GM13976 (cell line): ENCODE measurements around the gene COMT.

Source experiments
- DNase-seq: peaks from one replicate; pipeline ENCODE4 v3.0.0; 2012; ENCODE audit warnings: low spot score
- in situ Hi-C: fragments of 300-500 bp; cut with MboI; formaldehyde crosslinking; loops from one replicate; pipeline ENCODE4 v1.12.0; 2022; ENCODE audit warnings: low sequenced_read_pairs, mixed read lengths, inconsistent platforms; ENCODE audit not compliant: unreplicated experiment
- TF ChIP-seq, protein P1 (sequence below): IDR thresholded peaks from 2 replicates; pipeline ENCODE4 v1.5.1; 2012; ENCODE audit warnings: borderline replicate concordance, mild to moderate bottlenecking; ENCODE audit not compliant: insufficient read depth; ENCODE audit errors: extremely low read depth, missing control alignments, control extremely low read depth

COMT gene

DNA sequence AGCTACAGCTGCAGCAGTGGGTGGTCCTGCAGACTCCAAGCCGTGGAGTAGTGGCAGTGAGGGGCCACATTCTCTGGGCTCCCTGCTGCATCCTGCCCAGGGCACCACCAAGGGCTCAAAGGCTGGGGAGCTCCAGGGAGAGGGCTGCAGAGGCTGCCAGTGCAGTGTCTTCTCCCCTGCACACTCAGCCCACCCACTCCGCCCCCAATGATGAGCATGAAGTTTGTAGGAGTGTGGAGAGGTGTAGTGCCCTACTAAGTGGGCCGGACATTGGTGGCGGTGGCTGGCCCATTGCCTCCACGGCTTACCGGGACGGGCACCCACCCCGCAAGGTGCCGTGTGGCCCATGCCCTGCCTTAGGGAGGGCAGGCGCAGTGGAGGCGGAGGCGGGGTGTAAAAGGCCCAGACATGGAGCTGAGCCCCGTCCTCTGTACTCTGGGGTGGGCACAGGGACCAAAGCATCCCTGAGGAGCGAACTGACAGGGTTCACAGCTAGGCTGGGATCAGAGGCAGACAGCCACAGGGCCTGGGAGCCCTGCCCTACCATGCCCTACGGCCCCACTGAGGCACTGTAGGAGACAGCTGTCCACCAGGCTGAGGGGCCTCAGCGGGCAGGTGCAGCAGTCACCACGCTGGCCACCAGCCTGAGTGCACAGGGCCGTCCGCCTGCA lies 56.1 kb downstream of the COMT start:
- in situ Hi-C loops, result no loop called here
- TF ChIP-seq, protein P1, sequence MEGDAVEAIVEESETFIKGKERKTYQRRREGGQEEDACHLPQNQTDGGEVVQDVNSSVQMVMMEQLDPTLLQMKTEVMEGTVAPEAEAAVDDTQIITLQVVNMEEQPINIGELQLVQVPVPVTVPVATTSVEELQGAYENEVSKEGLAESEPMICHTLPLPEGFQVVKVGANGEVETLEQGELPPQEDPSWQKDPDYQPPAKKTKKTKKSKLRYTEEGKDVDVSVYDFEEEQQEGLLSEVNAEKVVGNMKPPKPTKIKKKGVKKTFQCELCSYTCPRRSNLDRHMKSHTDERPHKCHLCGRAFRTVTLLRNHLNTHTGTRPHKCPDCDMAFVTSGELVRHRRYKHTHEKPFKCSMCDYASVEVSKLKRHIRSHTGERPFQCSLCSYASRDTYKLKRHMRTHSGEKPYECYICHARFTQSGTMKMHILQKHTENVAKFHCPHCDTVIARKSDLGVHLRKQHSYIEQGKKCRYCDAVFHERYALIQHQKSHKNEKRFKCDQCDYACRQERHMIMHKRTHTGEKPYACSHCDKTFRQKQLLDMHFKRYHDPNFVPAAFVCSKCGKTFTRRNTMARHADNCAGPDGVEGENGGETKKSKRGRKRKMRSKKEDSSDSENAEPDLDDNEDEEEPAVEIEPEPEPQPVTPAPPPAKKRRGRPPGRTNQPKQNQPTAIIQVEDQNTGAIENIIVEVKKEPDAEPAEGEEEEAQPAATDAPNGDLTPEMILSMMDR, result no peak
- no peak for DNase-seq

DNA sequence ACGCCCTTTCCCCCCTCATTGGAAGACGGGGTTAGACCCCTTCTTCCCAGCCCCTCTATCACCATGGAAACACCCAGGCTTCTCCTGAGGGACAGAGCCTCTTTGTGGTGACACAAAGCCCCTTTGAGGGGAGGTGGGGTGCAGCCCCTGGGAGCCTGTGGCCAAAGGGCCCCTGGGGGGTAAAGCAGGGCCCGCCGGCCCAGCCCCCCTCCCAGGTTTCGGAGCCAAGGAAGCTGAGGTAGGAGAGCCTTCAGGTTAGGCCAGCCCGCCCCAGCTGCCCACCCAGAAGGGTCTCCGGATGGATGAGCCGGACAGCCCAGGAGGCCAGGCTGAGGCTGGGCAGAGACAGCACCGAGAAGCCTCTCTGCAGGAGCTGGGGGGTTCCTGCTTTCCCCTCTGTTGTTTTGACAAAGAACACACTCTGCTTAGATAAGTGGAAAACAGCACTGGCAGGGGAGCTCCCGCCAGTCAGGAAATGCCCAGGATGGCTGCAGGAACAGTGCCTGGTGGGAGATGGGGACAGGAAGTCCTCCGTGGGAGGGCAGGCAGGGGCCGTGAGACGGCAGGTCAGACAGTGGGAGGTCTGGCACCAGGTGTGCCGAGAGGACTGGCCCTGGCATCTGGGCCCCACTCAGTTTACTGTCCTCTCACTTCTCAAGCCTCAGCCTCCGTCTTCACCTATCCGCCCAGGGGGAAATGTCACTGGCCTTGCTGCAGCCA lies 56.8 kb downstream of the COMT start:
- in situ Hi-C loops, result no loop called here
- no peak for DNase-seq

DNA sequence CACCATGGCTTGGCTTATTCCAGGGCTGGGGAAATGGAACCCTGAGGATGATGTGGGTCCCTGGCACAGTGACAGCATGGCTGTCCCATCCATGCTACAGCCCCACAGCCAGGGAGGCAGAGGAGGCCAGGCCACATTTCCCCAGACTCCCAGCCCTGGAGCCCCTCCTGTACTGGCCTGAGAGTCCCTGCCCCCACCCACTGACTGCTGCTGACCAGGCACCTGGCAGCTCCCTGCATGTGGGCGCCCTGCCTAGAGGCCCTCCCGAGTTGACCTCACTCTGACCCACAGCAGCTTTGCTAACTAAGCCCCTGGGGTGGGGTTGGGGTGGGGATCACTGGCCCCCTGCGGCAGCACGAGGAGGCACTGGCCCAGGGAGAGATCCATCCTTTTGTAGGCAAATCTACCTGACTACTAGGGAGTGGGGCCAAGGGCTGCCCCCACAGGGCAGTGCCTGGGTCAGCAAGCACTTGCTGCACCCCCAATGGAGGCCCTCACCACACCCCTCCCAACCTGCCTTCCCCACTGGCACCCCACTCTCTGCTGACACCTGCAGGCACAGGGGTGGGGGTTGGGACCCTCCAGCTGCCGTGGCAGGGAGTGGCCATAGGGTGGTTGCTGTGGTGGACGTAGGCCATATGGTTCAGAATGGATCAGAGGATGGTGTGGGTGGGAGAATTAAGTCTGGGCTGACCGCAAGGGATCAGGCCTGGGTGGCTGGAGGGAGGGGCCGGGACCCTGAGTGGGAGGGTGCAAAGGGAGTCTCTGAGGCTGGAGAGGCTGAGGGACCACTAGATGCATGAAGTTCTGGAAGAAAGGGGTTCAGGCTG lies 57.6 kb downstream of the COMT start:
- in situ Hi-C loops, result no loop called here
- TF ChIP-seq, protein P1, result no peak
- DNase-seq, result no peak

More for the DNA sequence above, 56.8 kb downstream of the COMT start:
- TF ChIP-seq, protein P1, result no peak

DNA sequence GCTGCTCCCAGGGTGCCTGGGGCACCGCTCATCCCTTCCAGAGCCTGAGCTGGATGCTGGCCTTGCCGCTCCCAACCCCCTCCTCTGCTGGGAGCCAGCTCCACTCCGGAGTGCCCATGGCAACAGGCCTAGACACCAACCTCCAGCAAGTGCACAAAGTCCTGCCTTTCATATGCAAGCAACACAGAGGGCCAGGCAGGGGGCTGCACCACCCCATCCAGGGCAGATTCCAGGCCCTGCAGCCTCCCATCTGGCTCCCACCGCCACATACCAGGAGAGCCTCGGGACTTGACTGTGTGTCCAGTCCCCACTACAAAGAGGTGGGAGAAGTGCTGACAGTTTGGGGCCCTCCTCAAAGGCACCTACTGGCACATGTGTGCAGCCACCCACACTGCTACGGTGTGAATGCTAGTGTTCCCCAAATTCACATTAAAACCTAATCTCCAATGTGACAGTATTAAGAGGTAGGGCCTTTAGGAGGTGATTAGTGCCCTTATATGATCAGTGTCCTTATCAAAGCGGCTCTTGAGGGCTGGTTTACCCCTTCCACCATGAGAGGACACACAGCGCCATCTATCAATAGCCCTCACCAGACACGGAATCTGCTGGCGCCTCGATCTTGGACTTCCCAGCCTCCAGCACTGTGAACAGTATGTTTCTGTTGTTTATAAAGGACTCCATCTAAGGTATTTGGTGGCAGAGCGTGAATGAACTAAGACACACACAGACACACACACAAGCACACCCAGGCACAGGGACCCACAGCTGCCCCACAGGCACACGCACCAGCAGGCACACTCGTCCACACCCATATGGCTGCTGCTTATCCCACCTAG lies 58.9 kb downstream of the COMT start:
- in situ Hi-C loops, result no loop called here

DNA sequence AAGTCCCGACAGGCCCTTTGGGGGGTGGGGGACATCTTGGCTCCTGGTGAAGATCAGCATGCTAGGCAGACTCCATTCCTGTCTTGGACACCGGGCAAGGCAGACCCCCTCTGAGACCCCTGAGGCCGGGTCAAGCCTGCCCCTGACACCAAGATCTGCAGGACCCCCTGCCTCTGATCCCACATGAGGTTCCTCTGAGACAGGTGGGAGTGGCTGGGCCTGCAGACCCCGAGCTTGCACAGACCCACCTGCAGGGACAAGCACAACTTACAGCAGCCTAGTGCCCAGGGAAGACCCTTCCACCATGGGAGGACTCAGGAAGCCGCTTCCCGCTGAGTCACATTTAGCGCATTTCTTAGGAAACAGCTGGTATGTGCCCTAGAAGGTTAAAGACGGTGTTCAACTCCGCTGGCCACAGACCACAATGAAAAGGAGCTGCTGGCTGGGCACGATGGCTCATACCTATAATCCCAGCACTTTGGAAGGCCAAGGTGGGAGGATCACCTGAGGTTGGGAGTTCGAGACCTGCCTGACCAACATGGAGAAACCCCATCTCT lies 59.6 kb downstream of the COMT start:
- DNase-seq, result no peak
- TF ChIP-seq, protein P1, result no peak
- in situ Hi-C loops, result no loop called here

More for the DNA sequence above, 58.9 kb downstream of the COMT start:
- DNase-seq, result no peak
- TF ChIP-seq, protein P1, result no peak

DNA sequence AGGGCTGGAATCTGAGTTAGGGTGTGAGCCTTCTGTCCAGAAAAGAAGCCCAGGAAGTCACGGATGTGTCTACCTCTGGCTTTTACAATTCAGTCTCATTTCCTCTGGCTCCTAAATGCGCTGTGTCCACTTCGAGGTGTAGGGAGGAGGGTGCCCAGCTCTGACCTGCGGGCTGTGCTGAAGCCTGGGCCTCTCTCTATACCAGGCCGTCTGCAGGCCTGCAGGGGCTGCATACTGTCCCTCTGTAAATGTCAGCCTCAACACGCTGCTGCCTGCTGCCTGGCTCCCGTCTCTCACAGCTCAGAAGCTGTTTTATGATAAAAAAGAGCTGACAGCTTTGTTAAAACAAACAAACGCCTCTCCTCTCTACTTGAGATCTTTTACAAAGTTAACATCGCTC lies 60.6 kb downstream of the COMT start:
- in situ Hi-C loops, result no loop called here

More for the DNA sequence above, 60.6 kb downstream of the COMT start:
- DNase-seq, result no peak
- TF ChIP-seq, protein P1, result no peak
